Right atrium auricular region (tissue), 2 donors: ENCODE results near the gene ADARB1. TPM values are rescaled to one million over a fixed set of nuclear protein-coding genes. Genes with fewer than 3 reads are reported as not detected.

Experiments
- DNase-seq: peaks from one replicate; pipeline ENCODE4 v3.0.0-alpha.2; 2019; ENCODE audit warnings: low spot score
- H3K27ac ChIP-seq, 2 donors: fragments of 200-600 bp; sonication (generic); 1 replicate in 1 of 2; 2 replicates in 1 of 2; pipeline ENCODE4 v1.5.1; 2016 to 2019
- H3K27me3 ChIP-seq, 2 donors: fragments of 200-600 bp; sonication (generic); one replicate each; pipeline versions ENCODE4 v1.5.1 to v1.6.0; 2017 to 2019
- H3K36me3 ChIP-seq: fragments of 200-600 bp; sonication (generic); one replicate; pipeline ENCODE4 v1.5.1; 2016
- H3K4me1 ChIP-seq, 2 donors: fragments of 200-600 bp; sonication (generic); one replicate each; pipeline versions ENCODE4 v1.5.1 to v1.6.0; 2017 to 2019
- H3K4me3 ChIP-seq, 2 donors: fragments of 200-600 bp; sonication (generic); 1 replicate in 1 of 2; 2 replicates in 1 of 2; pipeline ENCODE4 v1.5.1; 2017 to 2019; ENCODE audit warnings: mild to moderate bottlenecking in 1 of 2, moderate library complexity in 1 of 2
- H3K9me3 ChIP-seq, 2 donors: fragments of 200-600 bp; sonication (generic); one replicate each; pipeline ENCODE4 v1.5.1; 2019
- total RNA-seq, 2 donors: library from RNA; depleted of rRNA; stranded (reverse); fragments of >200 nt; gene quantifications; one replicate each; pipeline ENCODE4 v1.1.0, GENCODE V29; 2016
- TF ChIP-seq, protein P1 (sequence below), 2 donors: fragments of 200-600 bp; sonication (generic); IDR thresholded peaks; one replicate each; pipeline ENCODE4 v1.5.1; 2019; ENCODE audit warnings: antibody characterized with exemption in 2 of 2

Gene ADARB1
- total RNA-seq, 2 donors from 2014 or later: 7.5 to 10.5 TPM

GRCh38 chr21:45088116-45088515, 13.7 kb downstream of the ADARB1 start:
- Histone ChIP-seq H3K36me3 (no peaks in the 10 kb centered on the region), H3K9me3 (no peaks in the 10 kb centered on the region), H3K4me3 (no peak overlapping the region), H3K4me1 (peaks cover 0 to 35% of the 10 kb centered on the region in 2 donors), H3K27ac (no peak overlapping the region), H3K27me3 (no peaks in the 10 kb centered on the region)
- DNase-seq: no peak
- TF ChIP-seq, protein P1, sequence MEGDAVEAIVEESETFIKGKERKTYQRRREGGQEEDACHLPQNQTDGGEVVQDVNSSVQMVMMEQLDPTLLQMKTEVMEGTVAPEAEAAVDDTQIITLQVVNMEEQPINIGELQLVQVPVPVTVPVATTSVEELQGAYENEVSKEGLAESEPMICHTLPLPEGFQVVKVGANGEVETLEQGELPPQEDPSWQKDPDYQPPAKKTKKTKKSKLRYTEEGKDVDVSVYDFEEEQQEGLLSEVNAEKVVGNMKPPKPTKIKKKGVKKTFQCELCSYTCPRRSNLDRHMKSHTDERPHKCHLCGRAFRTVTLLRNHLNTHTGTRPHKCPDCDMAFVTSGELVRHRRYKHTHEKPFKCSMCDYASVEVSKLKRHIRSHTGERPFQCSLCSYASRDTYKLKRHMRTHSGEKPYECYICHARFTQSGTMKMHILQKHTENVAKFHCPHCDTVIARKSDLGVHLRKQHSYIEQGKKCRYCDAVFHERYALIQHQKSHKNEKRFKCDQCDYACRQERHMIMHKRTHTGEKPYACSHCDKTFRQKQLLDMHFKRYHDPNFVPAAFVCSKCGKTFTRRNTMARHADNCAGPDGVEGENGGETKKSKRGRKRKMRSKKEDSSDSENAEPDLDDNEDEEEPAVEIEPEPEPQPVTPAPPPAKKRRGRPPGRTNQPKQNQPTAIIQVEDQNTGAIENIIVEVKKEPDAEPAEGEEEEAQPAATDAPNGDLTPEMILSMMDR (IDR thresholded peaks at IDR 0.05): no peak

DNA sequence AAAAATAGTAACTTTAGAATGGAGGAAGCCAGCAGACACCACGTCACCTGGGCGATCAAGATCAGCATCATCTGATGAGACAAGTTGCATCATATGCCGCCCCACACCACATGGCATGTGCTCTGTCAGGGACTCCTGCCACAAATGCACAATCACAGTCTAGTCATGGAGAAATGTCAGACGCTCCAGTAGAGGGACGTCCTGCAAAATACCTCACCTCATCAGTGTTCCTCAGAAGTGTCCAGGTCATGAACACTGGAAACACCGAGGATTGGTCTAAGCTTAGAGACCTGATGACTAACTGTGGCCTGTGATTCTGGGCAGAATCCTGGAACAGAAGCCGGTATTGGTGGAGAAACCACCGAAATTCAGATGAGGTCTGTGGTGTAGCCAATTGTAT, 14.3 kb downstream of the ADARB1 start:
- Histone ChIP-seq H3K4me1 (peaks cover 0 to 41% of the 10 kb centered on the region in 2 donors), H3K36me3 (no peaks in the 10 kb centered on the region), H3K27me3 (no peaks in the 10 kb centered on the region), H3K27ac (no peak overlapping the region), H3K4me3 (no peak overlapping the region), H3K9me3 (no peaks in the 10 kb centered on the region)
- DNase-seq: no peak
- TF ChIP-seq, protein P1 (IDR thresholded peaks at IDR 0.05): no peak

- DNase-seq: no peak
- TF ChIP-seq, protein P1 (IDR thresholded peaks at IDR 0.05): no peak
- Histone ChIP-seq H3K4me3 (no peak overlapping the region), H3K4me1 (peaks cover 0 to 54% of the 10 kb centered on the region in 2 donors), H3K36me3 (no peaks in the 10 kb centered on the region), H3K27me3 (no peaks in the 10 kb centered on the region), H3K9me3 (no peaks in the 10 kb centered on the region), H3K27ac (no peak overlapping the region)
These were observed 15.6 kb downstream of the ADARB1 start for GRCh38 chr21:45089964-45090363.

DNA sequence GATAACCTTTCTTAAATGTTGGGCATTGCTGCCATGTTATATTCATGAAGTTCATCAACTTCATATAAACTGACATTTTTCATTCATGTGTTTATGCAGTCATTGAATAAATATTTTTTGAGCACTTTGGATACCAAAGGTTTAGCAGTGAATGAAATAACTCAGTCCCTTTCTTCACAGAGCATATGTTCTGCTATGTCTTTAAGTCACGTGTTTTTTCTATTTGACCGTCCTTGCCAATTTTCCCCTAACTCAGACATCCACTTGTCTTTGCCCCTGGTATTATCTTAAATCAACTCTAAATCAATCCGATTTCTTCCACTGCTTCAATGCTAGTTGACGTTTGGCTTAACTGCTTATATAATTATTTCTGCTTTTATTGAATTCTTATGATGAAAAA, 16.6 kb downstream of the ADARB1 start:
- Histone ChIP-seq H3K4me1 (peaks cover 0 to 61% of the 10 kb centered on the region in 2 donors), H3K27ac (peak overlapping the region in 1 of 2 donors; percentile 37), H3K4me3 (no peak overlapping the region), H3K9me3 (no peaks in the 10 kb centered on the region), H3K27me3 (no peaks in the 10 kb centered on the region), H3K36me3 (no peaks in the 10 kb centered on the region)
- DNase-seq: no peak
- TF ChIP-seq, protein P1 (IDR thresholded peaks at IDR 0.05): no peak

DNA sequence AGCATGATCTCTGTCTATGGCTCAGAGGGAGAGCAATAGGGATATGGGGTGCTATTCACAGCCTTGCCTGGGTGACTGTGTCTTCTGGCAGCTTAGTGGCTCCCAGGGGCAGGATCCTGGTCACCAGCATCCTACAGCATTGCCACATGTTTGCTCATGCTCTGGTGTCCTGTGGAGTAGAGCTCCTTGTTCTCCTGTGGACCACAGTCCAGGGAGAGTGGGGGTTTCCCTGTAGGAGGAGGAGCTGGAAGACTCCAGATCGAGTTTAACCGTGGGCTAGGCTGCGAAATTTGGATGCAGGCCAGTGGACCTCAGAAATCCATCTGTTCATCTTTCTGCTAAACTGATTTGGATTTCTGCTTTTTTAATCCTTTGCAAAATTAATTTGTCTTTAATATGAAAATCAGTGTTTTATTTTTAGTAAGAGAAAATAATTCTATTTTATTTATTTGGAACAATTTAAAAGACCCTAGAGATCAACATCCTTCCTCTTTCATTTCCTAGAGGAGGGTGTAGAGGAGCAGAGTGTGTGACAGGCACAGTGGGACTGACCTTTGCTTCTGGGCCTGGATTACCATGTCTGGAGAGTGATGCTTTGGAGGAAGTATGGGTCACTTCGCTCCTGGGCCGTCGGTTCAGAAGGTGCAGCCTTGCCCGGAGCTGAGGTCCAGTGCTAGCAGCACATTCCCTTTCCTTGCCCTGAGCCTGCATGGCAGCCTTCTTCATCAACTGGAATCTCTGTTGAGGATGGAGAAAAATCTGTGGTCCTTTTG, 17.4 kb downstream of the ADARB1 start:
- DNase-seq: no peak
- H3K36me3 ChIP-seq: no peaks in the 10 kb centered on the region
- TF ChIP-seq, protein P1 (IDR thresholded peaks at IDR 0.05): no peak
- H3K4me3 ChIP-seq: no peak overlapping the region
- H3K9me3 ChIP-seq: no peaks in the 10 kb centered on the region
- peaks cover 0 to 62% of the 10 kb centered on the region in 2 donors for H3K4me1 ChIP-seq
- H3K27ac ChIP-seq: peak overlapping the region; percentile 37 to 77
- no peaks in the 10 kb centered on the region for H3K27me3 ChIP-seq
